Heart left ventricle (tissue), 16 donors: ENCODE results near the gene ETNPPL. TPM values are rescaled to one million over a fixed set of nuclear protein-coding genes. Genes with fewer than 3 reads are reported as not detected.

Source experiments
- ATAC-seq, 4 donors: fragments of 200-7000 bp; cut with Tn5 transposase; one replicate each; pipeline ENCODE4 v1.9.1; 2020 to 2022; ENCODE audit warnings: moderate library complexity in 4 of 4, mild to moderate bottlenecking in 3 of 4, moderate number of reproducible peaks in 1 of 4
- DNase-seq, 5 donors: peaks; one replicate each; pipeline ENCODE4 v3.0.0-alpha.2; 2020
- H3K27ac ChIP-seq, 12 donors: fragments of 200-600 bp; sonication (generic) in 4 of 12; one replicate each; pipeline versions ENCODE4 v1.5.0 to v1.8.0; 2016 to 2022; ENCODE audit warnings: mild to moderate bottlenecking in 2 of 12
- H3K27me3 ChIP-seq, 9 donors: fragments of 200-600 bp; sonication (generic) in 2 of 9; one replicate each; pipeline versions ENCODE4 v1.5.1 to v1.8.0; 2016 to 2022; ENCODE audit warnings: mild to moderate bottlenecking in 3 of 9
- H3K36me3 ChIP-seq, 9 donors: fragments of 200-600 bp; sonication (generic) in 2 of 9; one replicate each; pipeline versions ENCODE4 v1.5.0 to v1.8.0; 2018 to 2022; ENCODE audit warnings: mild to moderate bottlenecking in 2 of 9
- H3K4me1 ChIP-seq, 12 donors: fragments of 200-600 bp; sonication (generic) in 4 of 12; one replicate each; pipeline versions ENCODE4 v1.5.0 to v1.8.0; 2016 to 2022; ENCODE audit warnings: mild to moderate bottlenecking in 3 of 12
- H3K4me3 ChIP-seq, 12 donors: fragments of 200-600 bp; sonication (generic) in 4 of 12; one replicate each; pipeline versions ENCODE4 v1.5.0 to v1.8.0; 2017 to 2022; ENCODE audit warnings: mild to moderate bottlenecking in 9 of 12, moderate library complexity in 4 of 12
- H3K9me3 ChIP-seq, 12 donors: fragments of 200-600 bp; sonication (generic) in 4 of 12; one replicate each; pipeline versions ENCODE4 v1.5.0 to v1.8.0; 2016 to 2022; ENCODE audit warnings: mild to moderate bottlenecking in 1 of 12
- POLR2A ChIP-seq, 2 donors: fragments of 450-650 bp; IDR thresholded peaks; one replicate each; pipeline ENCODE4 v1.6.1; 2017; ENCODE audit warnings: antibody characterized with exemption in 2 of 2, mild to moderate bottlenecking in 2 of 2, moderate library complexity in 2 of 2
- WGBS, 4 donors: extraction: QIAGEN DNeasy Blood & Tissue Kit in 2 of 4; methylation state at CpG; one replicate each; pipeline versions ENCODE4 v1.1.5 to v1.1.7; 2013 to 2018; 5-methylcytosine and 5-hydroxymethylcytosine counted together
- intact Hi-C, 10 donors: fragments of 100-400 bp; cut with DNase I; formaldehyde crosslinking; loops; one replicate each; pipeline versions ENCODE4 v1.11.1 to v1.14.2; 2022
- polyA plus RNA-seq, 2 donors: library from polyadenylated mRNA; stranded (reverse); fragments of 200-250 nt; gene quantifications; one replicate each; pipeline ENCODE4 v1.2.3, GENCODE V29; 2013
- total RNA-seq, 9 donors: library from RNA; depleted of rRNA in 2 of 9; stranded (reverse); fragments of >200 nt in 2 of 9; fragmentation: NEBNext Ultra II Directional in 3 of 9; extraction: Animal tissue kit (Norgen Biotek cat#: 25700) in 3 of 9; gene quantifications; one replicate each; pipeline versions ENCODE4 v1.1.0 to v1.2.4, GENCODE V29; 2016 to 2023
- TF ChIP-seq, protein P1 (sequence below), 12 donors: fragments of 200-600 bp; sonication (generic) in 4 of 12; IDR thresholded peaks; one replicate each; pipeline versions ENCODE4 v1.5.0 to v1.8.0; 2018 to 2022; ENCODE audit warnings: antibody characterized with exemption in 12 of 12, mild to moderate bottlenecking in 5 of 12
- donor health status: ischemic (EF 13 %, LVEDD 7.1; RV severe dilation, severe dysfunction).
- donor health status: healthy with polysubstance abuse.
- donor health status: DM: no; HTN: yes; CAD: no.
- donor health status: DM: no; HTN: no; CAD: no.
- donor health status: ischemic (EF 25% LVEDD 6.9; RV normal size, moderate dysfunction).
- donor health status: ischemic (EF 25% LVEDD 5.7; RV mildly dilated, moderate dysfunction).
- donor health status: healthy.
- donor health status: DM: yes; HTN: yes; CAD: no.
- donor health status: ischemic (EF 35%, LVEDD 5.7; RV mildly dilated, moderate dysfunction).
- donor health status: nonischemic (EF 11% LVEDD 7.7; RV severe dilation, severe dysfunction).
- donor health status: DM: yes; HTN: yes; CAD: no.
- donor health status: PGD.
- donor health status: ischemic (EF 29% LVEDD 5.4; RV normal size, mild dysfunction).
- donor health status: nonischemic (EF 23%, LVEDD 6.1; RV moderate dilation, normal function).

The ETNPPL gene
- total and polyA plus RNA-seq, 11 donors: 2.2 to 11.5 (median 7.5) TPM

DNA sequence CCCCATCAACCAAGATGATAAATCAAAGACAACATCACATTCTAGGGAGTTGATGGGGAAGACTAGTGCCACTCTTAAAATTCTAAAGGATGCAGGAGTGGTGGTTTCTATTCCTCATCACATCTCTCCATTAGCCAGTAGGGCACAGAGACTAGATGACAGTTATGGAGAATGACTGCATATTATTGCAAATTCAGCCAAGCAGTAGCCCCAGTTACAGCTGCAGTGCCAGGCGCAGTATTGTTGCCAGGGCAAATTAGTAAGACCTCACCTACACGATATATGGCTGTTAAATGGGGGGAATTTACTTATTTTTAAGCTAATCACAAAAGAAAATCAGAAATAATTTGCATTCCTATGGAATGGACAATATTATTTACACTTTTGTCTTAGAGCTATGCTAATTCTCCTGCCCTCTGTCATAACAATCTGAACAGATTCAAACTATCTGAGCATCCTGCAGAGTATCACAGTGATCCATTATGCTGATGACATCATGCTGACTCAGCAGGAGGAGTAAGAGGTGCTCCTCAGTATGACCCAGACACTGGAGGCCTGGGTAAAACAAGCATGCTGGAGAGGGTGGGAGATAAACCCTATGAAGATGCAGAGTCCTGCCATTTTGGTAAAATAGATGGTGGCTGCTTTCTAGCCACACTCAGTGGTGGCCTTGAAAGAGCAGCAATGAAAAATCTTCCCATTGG lies 24.7 kb downstream of the ETNPPL start:
- H3K9me3 ChIP-seq: no peaks in the 10 kb centered on the region
- ATAC-seq (no peak), DNase-seq (no peak)
- no peak overlapping the region for H3K27ac ChIP-seq
- TF ChIP-seq, protein P1, sequence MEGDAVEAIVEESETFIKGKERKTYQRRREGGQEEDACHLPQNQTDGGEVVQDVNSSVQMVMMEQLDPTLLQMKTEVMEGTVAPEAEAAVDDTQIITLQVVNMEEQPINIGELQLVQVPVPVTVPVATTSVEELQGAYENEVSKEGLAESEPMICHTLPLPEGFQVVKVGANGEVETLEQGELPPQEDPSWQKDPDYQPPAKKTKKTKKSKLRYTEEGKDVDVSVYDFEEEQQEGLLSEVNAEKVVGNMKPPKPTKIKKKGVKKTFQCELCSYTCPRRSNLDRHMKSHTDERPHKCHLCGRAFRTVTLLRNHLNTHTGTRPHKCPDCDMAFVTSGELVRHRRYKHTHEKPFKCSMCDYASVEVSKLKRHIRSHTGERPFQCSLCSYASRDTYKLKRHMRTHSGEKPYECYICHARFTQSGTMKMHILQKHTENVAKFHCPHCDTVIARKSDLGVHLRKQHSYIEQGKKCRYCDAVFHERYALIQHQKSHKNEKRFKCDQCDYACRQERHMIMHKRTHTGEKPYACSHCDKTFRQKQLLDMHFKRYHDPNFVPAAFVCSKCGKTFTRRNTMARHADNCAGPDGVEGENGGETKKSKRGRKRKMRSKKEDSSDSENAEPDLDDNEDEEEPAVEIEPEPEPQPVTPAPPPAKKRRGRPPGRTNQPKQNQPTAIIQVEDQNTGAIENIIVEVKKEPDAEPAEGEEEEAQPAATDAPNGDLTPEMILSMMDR (IDR thresholded peaks at IDR 0.05): no peak
- no peak for TF ChIP-seq POLR2A (IDR thresholded peaks at IDR 0.05)
- H3K36me3 ChIP-seq: no peaks in the 10 kb centered on the region
- H3K4me1 ChIP-seq: no peaks in the 10 kb centered on the region
- H3K4me3 ChIP-seq: no peak overlapping the region
- intact Hi-C loops: no loop called here
- 93 to 100% (median 95%) methylated on average over 2 of the region's 2 CpGs for WGBS, 4 donors
- peaks cover 0 to 11% (median 0%) of the 10 kb centered on the region in 9 donors for H3K27me3 ChIP-seq

DNA sequence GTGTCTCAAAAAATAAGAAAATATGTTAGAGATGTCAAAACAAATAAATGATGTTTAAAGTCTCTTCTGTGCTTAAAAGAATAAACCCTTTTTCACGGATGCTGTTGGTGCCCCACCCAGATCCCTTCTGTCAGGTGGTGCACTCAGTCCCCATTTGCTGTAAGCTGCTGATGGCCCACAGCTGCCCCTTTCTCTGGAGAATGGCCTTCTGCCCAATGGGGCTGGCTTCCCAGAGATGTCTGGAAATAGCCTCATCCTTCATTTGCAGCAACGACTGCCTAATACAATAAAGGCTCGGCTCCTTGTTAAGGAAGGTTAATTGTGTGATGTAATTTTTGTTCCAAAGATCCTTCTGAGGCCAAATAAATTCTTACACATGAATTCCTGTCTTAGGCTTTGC lies 31.8 kb downstream of the ETNPPL start:
- WGBS, 4 donors: 64 to 78% (median 67%) methylated on average over 3 of the region's 3 CpGs
- ATAC-seq: no peak

DNA sequence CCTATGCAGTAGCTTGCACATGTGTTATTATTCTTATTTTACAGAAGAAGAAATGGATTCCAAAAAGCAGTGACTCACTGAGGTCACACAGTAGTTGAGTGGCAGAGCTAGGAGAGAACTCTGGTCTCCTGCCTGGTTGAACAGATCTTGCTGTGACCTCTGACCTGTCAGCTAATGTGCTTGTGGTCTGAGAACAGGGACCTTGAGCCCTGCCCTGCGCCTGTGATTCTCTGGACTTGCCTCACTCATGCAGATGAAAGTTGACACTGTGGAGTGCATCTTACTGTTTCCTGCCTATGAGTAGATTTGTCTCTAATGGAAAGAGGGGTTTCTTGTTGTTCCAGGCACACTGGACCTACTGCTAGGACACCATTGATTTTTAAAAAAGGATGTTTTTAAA lies 32.3 kb downstream of the ETNPPL start:
- H3K4me3 ChIP-seq: no peak overlapping the region
- intact Hi-C loops: no loop called here
- ATAC-seq (no peak), DNase-seq (no peak)
- no peaks in the 10 kb centered on the region for H3K4me1 ChIP-seq
- H3K27me3 ChIP-seq: peaks cover 0 to 11% (median 0%) of the 10 kb centered on the region in 9 donors
- no peak overlapping the region for H3K27ac ChIP-seq
- TF ChIP-seq, protein P1 (IDR thresholded peaks at IDR 0.05): no peak
- no peak for TF ChIP-seq POLR2A (IDR thresholded peaks at IDR 0.05)
- no peaks in the 10 kb centered on the region for H3K36me3 ChIP-seq
- H3K9me3 ChIP-seq: peaks cover 0 to 18% (median 5%) of the 10 kb centered on the region in 12 donors
- WGBS, 4 donors: 56 to 83% (median 77%) methylated on average over 1 of the region's 1 CpG

More for the DNA sequence above, 31.8 kb downstream of the ETNPPL start:
- H3K27ac ChIP-seq: no peak overlapping the region
- no peak overlapping the region for H3K4me3 ChIP-seq
- H3K9me3 ChIP-seq: peaks cover 0 to 14% (median 4%) of the 10 kb centered on the region in 12 donors
- TF ChIP-seq POLR2A (IDR thresholded peaks at IDR 0.05): no peak
- TF ChIP-seq, protein P1 (IDR thresholded peaks at IDR 0.05): no peak
- H3K4me1 ChIP-seq: no peaks in the 10 kb centered on the region
- intact Hi-C loops: no loop called here
- DNase-seq: no peak
- no peaks in the 10 kb centered on the region for H3K36me3 ChIP-seq
- H3K27me3 ChIP-seq: peaks cover 0 to 11% (median 0%) of the 10 kb centered on the region in 9 donors

DNA sequence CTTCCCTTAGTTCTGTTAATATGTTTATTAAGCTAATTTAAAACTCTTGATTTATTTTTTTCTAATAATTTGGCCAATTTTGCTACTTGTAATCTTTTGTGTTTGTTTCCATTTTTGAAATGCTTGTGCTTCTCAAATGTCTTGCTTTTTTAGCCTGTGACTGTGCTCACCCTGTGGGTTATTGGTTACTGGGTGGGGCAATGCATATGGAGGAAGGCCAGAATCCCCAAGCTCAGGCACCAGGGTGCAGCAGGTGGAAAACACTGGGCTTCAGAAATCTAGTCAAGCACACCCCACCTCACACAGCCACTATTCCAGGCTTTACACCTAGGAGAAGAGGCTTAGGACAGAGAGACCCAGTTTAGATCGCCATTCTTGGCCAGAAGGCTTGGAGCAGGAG lies 33.1 kb downstream of the ETNPPL start:
- ATAC-seq (no peak), DNase-seq (no peak)
- Histone ChIP-seq H3K27ac (no peak overlapping the region), H3K4me1 (no peaks in the 10 kb centered on the region), H3K27me3 (peaks cover 0 to 7% (median 0%) of the 10 kb centered on the region in 9 donors), H3K9me3 (peaks cover 0 to 26% (median 7%) of the 10 kb centered on the region in 12 donors), H3K4me3 (no peak overlapping the region), H3K36me3 (no peaks in the 10 kb centered on the region)
- TF ChIP-seq, protein P1 (IDR thresholded peaks at IDR 0.05): no peak
- no peak for TF ChIP-seq POLR2A (IDR thresholded peaks at IDR 0.05)
- intact Hi-C loops: no loop called here
- 78 to 100% (median 91%) methylated on average over 1 of the region's 1 CpG for WGBS, 4 donors
